SK-N-SH (cell line): ENCODE data around the gene SMYD3. TPM values are rescaled to one million over a fixed set of nuclear protein-coding genes. Genes with fewer than 3 reads are reported as not detected.
A peak's percentile ranks its signal among the peaks of the same experiment; 100 is the strongest.

Experiments used
- CTCF ChIA-PET: fragments of 300-600, 350-600 bp; formaldehyde crosslinking; extraction: SDS; loops from one replicate; lab custom pipeline; 2021; lab: Yijun Ruan, JAX
- POLR2A ChIA-PET: fragments of 350-600 bp; sonication (Branson Sonifier 250); formaldehyde crosslinking; extraction: SDS; loops from one replicate; lab custom pipeline; 2020; ENCODE audit warnings: antibody characterized with exemption, inconsistent platforms; lab: Yijun Ruan, JAX
- DNase-seq: peaks from one replicate; pipeline ENCODE4 v3.0.0; 2012
- H2AFZ ChIP-seq: fragments of 200-600 bp; sonication (generic); 2 replicates; pipeline ENCODE4 v1.8.1; 2016; ENCODE audit warnings: antibody characterized with exemption, mild to moderate bottlenecking, low read depth
- H3F3A ChIP-seq: fragments of 200-600 bp; sonication (generic); replicated peaks from 2 replicates; pipeline ENCODE3; 2016; ENCODE audit warnings: antibody characterized with exemption, mild to moderate bottlenecking; ENCODE audit not compliant: insufficient read depth
- H3K27ac ChIP-seq, 2 experiments: fragments of 200-500 bp in 1 of 2; fragments of 200-600 bp in 1 of 2; sonication (Bioruptor generic) in 1 of 2; sonication (generic), shearing (Covaris generic) in 1 of 2; 2 replicates each; pipeline versions ENCODE4 v1.5.1 to v1.6.1; 2014 to 2016; ENCODE audit warnings: low read depth in 2 of 2, inconsistent platforms in 1 of 2, low read length in 1 of 2, mild to moderate bottlenecking in 1 of 2, mixed read lengths in 1 of 2
- H3K27me3 ChIP-seq: fragments of 200-600 bp; sonication (generic), shearing (Covaris generic); 2 replicates; pipeline ENCODE4 v1.6.1; 2016; ENCODE audit warnings: mixed run types; ENCODE audit not compliant: insufficient read depth
- H3K36me3 ChIP-seq, 2 experiments: fragments of 200-500 bp in 1 of 2; fragments of 200-600 bp in 1 of 2; sonication (Bioruptor generic) in 1 of 2; sonication (generic) in 1 of 2; replicated peaks in 1 of 2; 2 replicates each; pipeline versions ENCODE3 to v1.5.1; 2014 to 2016; ENCODE audit warnings: low read length in 1 of 2, mild to moderate bottlenecking in 1 of 2; ENCODE audit not compliant: insufficient read depth in 2 of 2, control insufficient read depth in 1 of 2
- H3K4me1 ChIP-seq, 2 experiments: fragments of 200-500 bp in 1 of 2; fragments of 200-600 bp in 1 of 2; sonication (Bioruptor generic) in 1 of 2; sonication (generic), shearing (Covaris generic) in 1 of 2; 2 replicates each; pipeline versions ENCODE4 v1.5.1 to v1.6.1; 2014 to 2016; ENCODE audit warnings: low read depth in 1 of 2, low read length in 1 of 2, mixed run types in 1 of 2; ENCODE audit not compliant: insufficient read depth in 2 of 2, control insufficient read depth in 1 of 2
- H3K4me2 ChIP-seq: fragments of 200-600 bp; sonication (generic), shearing (Covaris generic); 2 replicates; pipeline ENCODE4 v1.6.1; 2017; ENCODE audit warnings: mixed run types
- H3K4me3 ChIP-seq, 2 experiments: fragments of 200-500 bp in 1 of 2; fragments of 200-600 bp in 1 of 2; sonication (Bioruptor generic) in 1 of 2; sonication (generic), shearing (Covaris generic) in 1 of 2; 2 replicates each; pipeline versions ENCODE4 v1.5.1 to v1.8.1; 2014 to 2016; ENCODE audit warnings: low read depth in 2 of 2, inconsistent platforms in 1 of 2, low read length in 1 of 2, mild to moderate bottlenecking in 1 of 2, mixed read lengths in 1 of 2, moderate library complexity in 1 of 2
- H3K79me2 ChIP-seq: fragments of 200-600 bp; sonication (generic); 2 replicates; pipeline ENCODE4 v1.8.1; 2017; ENCODE audit warnings: mild to moderate bottlenecking; ENCODE audit not compliant: insufficient read depth
- H3K9ac ChIP-seq: fragments of 200-600 bp; sonication (generic); 2 replicates; pipeline ENCODE4 v1.6.1; 2017; ENCODE audit warnings: mixed run types
- H3K9me2 ChIP-seq: fragments of 200-600 bp; sonication (generic); 2 replicates; pipeline ENCODE4 v1.6.1; 2017; ENCODE audit warnings: mixed run types
- H3K9me3 ChIP-seq: fragments of 200-600 bp; sonication (generic); 2 replicates; pipeline ENCODE4 v1.6.1; 2017; ENCODE audit warnings: mixed run types, mild to moderate bottlenecking, moderate library complexity
- H4K20me1 ChIP-seq: fragments of 200-600 bp; sonication (generic); 2 replicates; pipeline ENCODE4 v1.6.1; 2017; ENCODE audit warnings: mild to moderate bottlenecking, mixed run types; ENCODE audit not compliant: insufficient read depth
- CHD2 ChIP-seq: fragments of 150-350 bp; IDR thresholded peaks from 2 replicates; pipeline ENCODE4 v1.6.1; 2018; ENCODE audit warnings: low read length; ENCODE audit not compliant: partially characterized antibody
- EP300 ChIP-seq, 2 experiments: IDR thresholded peaks; 2 replicates each; pipeline versions ENCODE4 v1.4.0 to v1.6.1; 2012; ENCODE audit warnings: borderline replicate concordance in 1 of 2, low read depth in 1 of 2, low read length in 1 of 2
- EZH2phosphoT487 ChIP-seq: fragments of 200-600 bp; sonication (generic); IDR thresholded peaks from 2 replicates; pipeline ENCODE4 v1.6.1; 2017; ENCODE audit warnings: low read depth, mixed run types, mild to moderate bottlenecking, antibody characterized with exemption, moderate library complexity, borderline replicate concordance
- FOSL2 ChIP-seq: IDR thresholded peaks from 2 replicates; pipeline ENCODE4 v1.4.0; 2012; ENCODE audit warnings: low read depth, mild to moderate bottlenecking, moderate library complexity, borderline replicate concordance
- FOXJ3 ChIP-seq: sonication (generic); formaldehyde crosslinking; IDR thresholded peaks from 2 replicates; pipeline ENCODE4 v1.5.1; 2020; ENCODE audit warnings: mild to moderate bottlenecking, missing genetic modification reagents
- FOXM1 ChIP-seq: IDR thresholded peaks from 2 replicates; pipeline ENCODE4 v1.4.0; 2012; ENCODE audit warnings: low read depth, mild to moderate bottlenecking
- GABPA ChIP-seq: IDR thresholded peaks from 2 replicates; pipeline ENCODE4 v1.4.0; 2012; ENCODE audit warnings: low read depth, mild to moderate bottlenecking
- GATA2 ChIP-seq: sonication (generic); formaldehyde crosslinking; IDR thresholded peaks from 2 replicates; pipeline ENCODE4 v1.5.0; 2020; ENCODE audit warnings: mild to moderate bottlenecking, missing genetic modification reagents
- JUND ChIP-seq: IDR thresholded peaks from 2 replicates; pipeline ENCODE4 v1.4.0; 2012
- MXI1 ChIP-seq: IDR thresholded peaks from 2 replicates; pipeline ENCODE4 v1.6.1; 2012; ENCODE audit warnings: mild to moderate bottlenecking, low read depth, low read length, improper control_type of control experiment
- NFIC ChIP-seq: IDR thresholded peaks from 2 replicates; pipeline ENCODE4 v1.4.0; 2012; ENCODE audit warnings: borderline replicate concordance
- PBX3 ChIP-seq: IDR thresholded peaks from 2 replicates; pipeline ENCODE4; 2012
- RCOR1 ChIP-seq: fragments of 150-350 bp; IDR thresholded peaks from 2 replicates; pipeline ENCODE4 v1.6.1; 2017; ENCODE audit warnings: antibody characterized with exemption, low read length
- RFX5 ChIP-seq: IDR thresholded peaks from 2 replicates; pipeline ENCODE4 v1.6.1; 2012; ENCODE audit warnings: mild to moderate bottlenecking, improper control_type of control experiment, low read length
- SMC3 ChIP-seq: IDR thresholded peaks from 2 replicates; pipeline ENCODE4 v1.6.1; 2012; ENCODE audit warnings: low read depth, low read length, improper control_type of control experiment
- TCF12 ChIP-seq: IDR thresholded peaks from 2 replicates; pipeline ENCODE4 v1.4.0; 2012
- TEAD4 ChIP-seq: IDR thresholded peaks from 2 replicates; pipeline ENCODE4 v1.4.0; 2012; ENCODE audit warnings: mild to moderate bottlenecking, borderline replicate concordance; ENCODE audit not compliant: insufficient read depth
- ZBTB33 ChIP-seq: IDR thresholded peaks from 2 replicates; pipeline ENCODE4 v1.4.0; 2012; ENCODE audit warnings: low read depth, borderline replicate concordance
- WGBS: methylation state at CpG from one replicate; pipeline ENCODE4 v1.1.6; 2017; ENCODE audit warnings: low lambda C conversion rate; 5-methylcytosine and 5-hydroxymethylcytosine counted together
- polyA plus RNA-seq, 3 experiments: library from polyadenylated mRNA; depleted of rRNA; stranded (reverse); fragments of >200 nt; gene quantifications; 2 replicates each; pipeline ENCODE4 v1.2.3, GENCODE V29; 2012

Gene SMYD3
- polyA plus RNA-seq, 1 of the 3 experiments (the other 2 are of a cell fraction) = 31.4 TPM

GRCh38 chr1:246214708-246215509 is 292.2 kb downstream of the SMYD3 start (continued):
- TF ChIP-seq PBX3 = peak; percentile 41
- no peak for TF ChIP-seq CHD2

- DNase-seq = no peak
- Histone ChIP-seq H3K27me3 (no peaks in the 10 kb centered on the region), H2AFZ (no peak overlapping the region), H3F3A (peaks cover 11% of the 10 kb centered on the region), H3K36me3 (no peaks in the 10 kb centered on the region), H4K20me1 (no peaks in the 10 kb centered on the region), H3K9ac (no peak overlapping the region), H3K4me1 (peaks cover 4 to 5% of the 10 kb centered on the region in 2 experiments; a peak in 3 of 4 replicates), H3K4me2 (no peak overlapping the region), H3K9me3 (no peaks in the 10 kb centered on the region), H3K27ac (peak overlapping the region in 1 of 2 experiments; percentile 67; a peak in 1 of 4 replicates), H3K9me2 (no peaks in the 10 kb centered on the region), H3K79me2 (no peaks in the 10 kb centered on the region), H3K4me3 (no peak overlapping the region)
- TF ChIP-seq FOSL2 (no peak), TEAD4 (no peak)
- ChIA-PET POLR2A (no interaction called here), CTCF (no interaction called here)
- 95% methylated on average over 1 of the region's 1 CpG for WGBS
These were observed 293.1 kb downstream of the SMYD3 start for GRCh38 chr1:246213947-246214346.

- Histone ChIP-seq H3K9me3 (no peaks in the 10 kb centered on the region), H3K4me2 (no peak overlapping the region), H3K27me3 (no peaks in the 10 kb centered on the region), H3K79me2 (no peaks in the 10 kb centered on the region), H3K9me2 (no peaks in the 10 kb centered on the region), H4K20me1 (no peaks in the 10 kb centered on the region), H3K4me3 (no peak overlapping the region), H3K4me1 (peaks cover 4 to 5% of the 10 kb centered on the region in 2 experiments; a peak in 3 of 4 replicates), H3K27ac (no peak overlapping the region), H2AFZ (no peak overlapping the region), H3K9ac (no peak overlapping the region), H3K36me3 (no peaks in the 10 kb centered on the region), H3F3A (peaks cover 11% of the 10 kb centered on the region)
- TF ChIP-seq MXI1 (no peak), EZH2phosphoT487 (no peak), JUND (no peak), FOSL2 (no peak), GABPA (no peak), TCF12 (no peak), FOXM1 (no peak), ZBTB33 (no peak), RFX5 (no peak), PBX3 (no peak), FOXJ3 (CRISPR knock-in tag) (no peak), GATA2 (CRISPR knock-in tag) (no peak), NFIC (no peak), EP300 (IDR thresholded peaks at IDR 0.05; ENCODE audit: borderline replicate concordance in 1 of 2, low read depth in 1 of 2, low read length in 1 of 2) (no peak), RCOR1 (no peak), SMC3 (no peak)
- WGBS = 96% methylated on average over 3 of the region's 3 CpGs
- ChIA-PET CTCF (no interaction called here), POLR2A (no interaction called here)
- DNase-seq = no peak
These were observed 293.6 kb downstream of the SMYD3 start for GRCh38 chr1:246213502-246213901.
